Activated naive CD8-positive, alpha-beta T cell treated with anti-CD3 and anti-CD28 coated beads, Interleukin-2, amount 50 U/mL, for 16 hours (primary cell): ENCODE results near the gene ASPSCR1.
"Not testable (repeated sequence)": the region's sequence is repeated elsewhere in the genome, so short reads cannot be mapped to it uniquely, and the experiment has no call there.

Experiments
- DNase-seq: peaks from one replicate; pipeline ENCODE4 v3.0.0-alpha.2; 2020; ENCODE audit warnings: low read depth, low spot score

ASPSCR1 gene

GRCh38 chr17:81941484-81942166 lies 35.8 kb upstream of the ASPSCR1 start:
- DNase-seq: no peak

GRCh38 chr17:81942167-81942553 lies 35.3 kb upstream of the ASPSCR1 start:
- DNase-seq: no peak

GRCh38 chr17:81944858-81945257 lies 32.6 kb upstream of the ASPSCR1 start:
- no peak for DNase-seq

- no peak for DNase-seq
These were observed 30.2 kb upstream of the ASPSCR1 start, which contains the start of gene MYADML2 for GRCh38 chr17:81947189-81947588. TSS of gene MYADML2 (minus strand) at chr17:81947233. CDS start at chr17:81941741, 5,492 bp downstream.

- no peak for DNase-seq
These were observed 28.6 kb upstream of the ASPSCR1 start for GRCh38 chr17:81948635-81949378.

- DNase-seq: no peak
These were observed 26.9 kb upstream of the ASPSCR1 start for GRCh38 chr17:81950501-81950900.

- DNase-seq: no peak
These were observed 25.4 kb upstream of the ASPSCR1 start for GRCh38 chr17:81951785-81952684.

GRCh38 chr17:81952792-81953228 lies 24.6 kb upstream of the ASPSCR1 start:
- DNase-seq: no peak

- not testable (repeated sequence) for DNase-seq
These were observed 24.0 kb upstream of the ASPSCR1 start for GRCh38 chr17:81953443-81953842.

- no peak for DNase-seq
These were observed 23.0 kb upstream of the ASPSCR1 start for GRCh38 chr17:81954131-81955057.

- no peak for DNase-seq
These were observed 22.3 kb upstream of the ASPSCR1 start for GRCh38 chr17:81955058-81955681.

GRCh38 chr17:81955756-81956544 lies 21.5 kb upstream of the ASPSCR1 start:
- no peak for DNase-seq

GRCh38 chr17:81956607-81957589 lies 20.5 kb upstream of the ASPSCR1 start:
- no peak for DNase-seq

- no peak for DNase-seq
These were observed 19.6 kb upstream of the ASPSCR1 start for GRCh38 chr17:81957691-81958432.

GRCh38 chr17:81958633-81959342 lies 18.6 kb upstream of the ASPSCR1 start:
- DNase-seq: no peak

GRCh38 chr17:81959362-81960129 lies 17.9 kb upstream of the ASPSCR1 start:
- DNase-seq: peak; percentile 62
